GM23248 (cell line): Measurements from ENCODE around the gene MVD.

Source experiments
- EZH2 ChIP-seq: fragments of 200-600 bp; sonication (generic); IDR thresholded peaks from 2 replicates; pipeline ENCODE4 v1.6.1; 2018; ENCODE audit warnings: antibody characterized with exemption, mild to moderate bottlenecking; ENCODE audit not compliant: insufficient read depth, poor library complexity, severe bottlenecking
- EZH2phosphoT487 ChIP-seq: fragments of 200-600 bp; sonication (generic); IDR thresholded peaks from 2 replicates; pipeline ENCODE4 v1.6.1; 2018; ENCODE audit warnings: antibody characterized with exemption, moderate library complexity, mild to moderate bottlenecking, low read depth; ENCODE audit not compliant: insufficient read depth

GRCh38 chr16:88614818-88615580, 47.9 kb downstream of the MVD start:
- no peak for TF ChIP-seq EZH2phosphoT487
- no peak for TF ChIP-seq EZH2
